ENCODE data around the gene TMEM239.
A peak's percentile ranks its signal among the peaks of the same experiment; 100 is the strongest.

The TMEM239 gene

DNA sequence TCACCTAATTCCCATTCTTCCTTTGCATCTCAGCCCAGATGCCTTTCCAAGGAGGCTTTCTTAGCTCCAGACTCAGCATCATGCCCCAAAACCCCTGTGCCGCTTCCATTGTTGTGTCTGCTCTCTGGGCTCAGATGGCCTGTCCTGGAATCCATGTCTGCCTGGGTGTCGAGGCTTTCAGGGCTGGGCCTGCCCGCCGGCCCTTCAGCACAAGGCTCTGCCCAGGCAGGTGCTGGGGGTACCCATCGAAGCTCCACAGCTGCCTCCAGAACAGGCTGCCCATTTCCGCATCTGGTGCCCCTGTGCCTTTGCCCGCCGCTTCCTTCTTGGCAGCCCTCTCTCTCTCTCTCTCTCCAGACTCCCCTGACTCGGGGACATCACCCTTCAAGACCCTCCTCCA lies 16.9 kb upstream of the TMEM239 start:
- Histone ChIP-seq H3K9ac (ENCODE audit: low read depth in 1 of 2, low read length in 2 of 2) (no peak overlapping the region), H3K4me1 (ENCODE audit: control insufficient read depth in 1 of 2, insufficient read depth in 2 of 2, low read length in 2 of 2) (peaks cover 0 to 13% of the 10 kb centered on the region in 2 donors), H3K4me3 (ENCODE audit: low read depth in 1 of 2, low read length in 2 of 2) (no peak overlapping the region), H3K9me3 (ENCODE audit: control insufficient read depth in 1 of 2, low read length in 2 of 2) (no peaks in the 10 kb centered on the region), H3K36me3 (ENCODE audit: control insufficient read depth in 1 of 2, insufficient read depth in 2 of 2, low read length in 2 of 2) (no peaks in the 10 kb centered on the region), H3K27ac (ENCODE audit: low read depth, low read length) (no peak overlapping the region), H3K27me3 (ENCODE audit: control insufficient read depth in 1 of 2, insufficient read depth in 2 of 2, low read length in 2 of 2) (peaks cover 49 to 51% of the 10 kb centered on the region in 2 donors)

DNA sequence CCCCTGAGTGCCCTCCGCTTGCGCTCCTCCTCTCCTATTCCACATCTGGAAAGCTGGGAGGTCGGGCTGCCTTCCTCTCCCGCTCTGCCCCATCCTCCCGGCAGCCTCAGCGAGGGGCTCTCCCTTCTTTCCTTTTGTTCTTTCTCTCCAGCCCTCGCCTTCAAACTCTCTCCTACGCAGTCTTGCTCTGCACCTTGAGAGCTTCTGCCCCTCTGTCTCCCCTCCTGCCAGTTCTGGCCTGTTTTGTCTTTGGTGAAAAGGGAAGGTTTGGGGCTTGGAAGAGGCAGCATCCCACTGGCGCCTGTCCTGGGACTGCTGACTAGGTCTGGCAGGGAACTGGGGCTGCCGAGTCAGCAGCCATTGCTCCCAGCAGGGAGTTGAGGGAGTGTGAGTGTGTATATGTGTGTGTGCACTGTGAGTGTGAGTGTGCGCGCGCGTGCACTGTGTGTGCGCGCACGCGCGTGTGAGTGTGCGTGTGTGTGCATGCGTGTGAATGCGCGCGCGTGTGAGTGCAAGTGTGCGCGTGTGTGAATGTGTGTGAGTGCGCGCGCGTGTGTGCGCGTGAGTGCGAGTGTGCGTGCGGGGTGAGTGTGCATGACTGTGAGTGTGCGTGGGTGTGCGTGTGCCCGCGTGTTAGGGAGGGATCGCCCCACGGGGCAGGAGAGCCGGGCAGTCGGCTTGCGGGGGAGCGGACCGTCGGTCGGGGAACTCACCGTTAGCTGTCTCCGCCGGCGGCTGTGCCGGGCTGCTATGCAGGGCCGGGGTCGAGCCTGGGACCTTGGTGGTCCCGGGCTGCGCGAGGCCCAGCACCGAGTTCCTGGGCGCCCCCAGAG lies 16.3 kb upstream of the TMEM239 start:
- no peak overlapping the region for H3K27ac ChIP-seq (ENCODE audit: low read depth, low read length)
- no peak overlapping the region for H3K9ac ChIP-seq (ENCODE audit: low read depth in 1 of 2, low read length in 2 of 2)
- H3K36me3 ChIP-seq (ENCODE audit: control insufficient read depth in 1 of 2, insufficient read depth in 2 of 2, low read length in 2 of 2): no peaks in the 10 kb centered on the region
- H3K4me3 ChIP-seq (ENCODE audit: low read depth in 1 of 2, low read length in 2 of 2): peak overlapping the region; percentile 20 to 57
- peaks cover 0 to 13% of the 10 kb centered on the region in 2 donors for H3K4me1 ChIP-seq (ENCODE audit: control insufficient read depth in 1 of 2, insufficient read depth in 2 of 2, low read length in 2 of 2)
- H3K27me3 ChIP-seq (ENCODE audit: control insufficient read depth in 1 of 2, insufficient read depth in 2 of 2, low read length in 2 of 2): peaks cover 45 to 55% of the 10 kb centered on the region in 2 donors
- H3K9me3 ChIP-seq (ENCODE audit: control insufficient read depth in 1 of 2, low read length in 2 of 2): no peaks in the 10 kb centered on the region

DNA sequence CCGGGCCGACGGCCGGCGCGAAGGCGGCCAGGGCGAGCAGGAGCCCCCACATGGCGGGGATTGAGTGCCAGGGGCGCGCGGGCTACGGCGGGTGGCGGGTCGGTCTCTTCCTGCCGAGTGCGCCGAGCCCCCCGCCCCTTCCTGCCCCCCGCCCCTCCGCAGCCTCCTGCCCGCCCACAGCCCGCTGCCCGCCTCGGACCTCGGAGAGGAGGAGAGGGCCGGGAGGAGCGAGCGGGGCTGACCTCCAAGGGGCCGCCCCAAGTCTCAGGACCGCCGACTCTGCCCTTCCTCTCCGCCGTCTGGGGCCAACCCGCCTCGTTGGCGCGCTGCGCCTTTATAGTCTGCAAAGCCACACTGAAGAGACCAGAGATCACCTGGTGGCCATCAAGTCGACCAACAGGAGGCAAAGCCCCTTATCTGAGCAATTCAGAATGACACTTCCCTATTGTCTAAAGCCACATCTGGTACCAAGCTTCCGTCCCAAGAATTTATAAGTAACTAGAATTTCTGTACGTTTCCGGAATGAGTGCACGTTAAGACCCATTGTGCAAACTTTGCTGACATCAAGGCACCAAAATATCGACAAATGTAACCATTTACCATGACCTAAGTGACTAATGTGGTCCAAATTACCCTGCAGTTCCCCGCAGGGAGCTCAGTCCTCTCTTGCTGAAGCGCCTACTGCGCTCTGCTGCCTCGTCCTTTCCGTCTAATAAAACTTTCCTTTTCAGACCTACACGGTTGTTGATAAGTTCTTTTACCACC lies 15.5 kb upstream of the TMEM239 start, which contains the start of gene CPXM1:
Gene CPXM1 (minus strand): TSS at position 107 of the 765 bp plus-strand sequence. CDS start 55 bp downstream, at position 52.
- H3K36me3 ChIP-seq (ENCODE audit: control insufficient read depth in 1 of 2, insufficient read depth in 2 of 2, low read length in 2 of 2): no peaks in the 10 kb centered on the region
- peaks cover 0 to 13% of the 10 kb centered on the region in 2 donors for H3K4me1 ChIP-seq (ENCODE audit: control insufficient read depth in 1 of 2, insufficient read depth in 2 of 2, low read length in 2 of 2)
- no peak within 1 kb of the TSS for H3K27ac ChIP-seq (ENCODE audit: low read depth, low read length)
- H3K27me3 ChIP-seq (ENCODE audit: control insufficient read depth in 1 of 2, insufficient read depth in 2 of 2, low read length in 2 of 2): peaks cover 44 to 63% of the 10 kb centered on the region in 2 donors
- peak within 1 kb of the TSS; percentile 31 to 57 for H3K4me3 ChIP-seq (ENCODE audit: low read depth in 1 of 2, low read length in 2 of 2)
- H3K9me3 ChIP-seq (ENCODE audit: control insufficient read depth in 1 of 2, low read length in 2 of 2): no peaks in the 10 kb centered on the region
- H3K9ac ChIP-seq (ENCODE audit: low read depth in 1 of 2, low read length in 2 of 2): no peak within 1 kb of the TSS

DNA sequence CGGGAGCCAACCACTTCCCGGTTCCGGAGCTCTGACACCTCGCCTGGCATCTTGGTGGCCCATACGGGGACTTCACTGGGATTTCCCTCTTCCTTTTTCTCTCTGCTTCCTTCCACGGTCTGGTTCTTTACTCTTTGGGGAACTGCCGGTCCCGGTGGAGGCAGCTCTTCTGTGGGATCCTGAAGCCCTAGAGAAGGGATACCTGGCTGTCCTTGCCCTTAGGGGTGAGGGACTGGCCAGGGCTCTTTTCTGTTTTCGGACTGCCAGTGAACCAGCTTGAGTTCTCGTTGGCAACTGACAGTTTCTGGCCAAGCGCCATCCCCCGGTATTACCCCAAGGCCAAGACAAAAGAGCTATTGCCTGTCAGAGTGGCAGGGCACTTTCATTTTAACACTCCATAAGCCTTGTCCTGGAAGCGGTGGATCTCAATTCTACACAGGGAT lies 14.9 kb upstream of the TMEM239 start:
- Histone ChIP-seq H3K9me3 (ENCODE audit: control insufficient read depth in 1 of 2, low read length in 2 of 2) (no peaks in the 10 kb centered on the region), H3K4me1 (ENCODE audit: control insufficient read depth in 1 of 2, insufficient read depth in 2 of 2, low read length in 2 of 2) (peaks cover 0 to 17% of the 10 kb centered on the region in 2 donors), H3K27me3 (ENCODE audit: control insufficient read depth in 1 of 2, insufficient read depth in 2 of 2, low read length in 2 of 2) (peaks cover 48 to 67% of the 10 kb centered on the region in 2 donors), H3K36me3 (ENCODE audit: control insufficient read depth in 1 of 2, insufficient read depth in 2 of 2, low read length in 2 of 2) (no peaks in the 10 kb centered on the region), H3K27ac (ENCODE audit: low read depth, low read length) (no peak overlapping the region), H3K9ac (ENCODE audit: low read depth in 1 of 2, low read length in 2 of 2) (no peak overlapping the region), H3K4me3 (ENCODE audit: low read depth in 1 of 2, low read length in 2 of 2) (peak overlapping the region in 1 of 2 donors; percentile 31)

DNA sequence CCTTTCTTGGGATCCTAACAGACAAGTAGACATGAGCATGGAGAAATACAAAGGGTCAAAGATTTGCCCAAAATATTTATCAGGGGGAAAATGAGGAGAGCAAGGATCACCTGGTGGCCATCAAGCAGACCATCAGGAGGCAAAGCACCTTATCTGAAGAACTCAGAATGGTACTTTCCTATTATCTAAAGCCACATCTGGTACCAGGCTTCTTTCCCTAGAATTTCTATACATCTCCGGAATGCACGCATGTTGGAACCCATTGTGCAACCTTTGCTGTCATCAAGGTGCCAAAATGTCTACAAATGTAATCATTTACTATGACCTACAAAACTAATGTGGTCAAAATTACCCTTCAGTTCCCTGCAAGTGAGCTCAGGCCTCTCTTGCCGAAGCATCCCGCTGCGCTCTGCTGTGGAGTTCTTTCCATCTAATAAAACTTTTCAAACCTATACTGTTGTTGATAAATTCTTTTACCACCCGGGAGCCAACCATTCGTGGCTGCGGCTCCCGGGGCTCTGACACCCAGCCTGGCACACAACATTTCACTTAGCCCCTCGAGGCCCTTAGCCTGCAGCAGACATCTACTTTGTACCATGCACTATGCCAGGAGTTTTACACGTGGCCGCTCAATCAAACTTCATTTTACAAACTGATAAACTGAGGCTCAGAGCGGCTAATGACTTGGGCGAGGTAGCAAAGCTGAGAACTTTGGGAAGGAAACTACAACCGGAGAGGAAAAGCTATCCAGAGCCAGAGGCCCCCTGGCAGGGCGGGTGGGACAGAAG lies 11.9 kb upstream of the TMEM239 start:
- H3K36me3 ChIP-seq (ENCODE audit: control insufficient read depth in 1 of 2, insufficient read depth in 2 of 2, low read length in 2 of 2): no peaks in the 10 kb centered on the region
- H3K9ac ChIP-seq (ENCODE audit: low read depth in 1 of 2, low read length in 2 of 2): no peak overlapping the region
- peaks cover 44 to 59% of the 10 kb centered on the region in 2 donors for H3K27me3 ChIP-seq (ENCODE audit: control insufficient read depth in 1 of 2, insufficient read depth in 2 of 2, low read length in 2 of 2)
- peaks cover 0 to 17% of the 10 kb centered on the region in 2 donors for H3K4me1 ChIP-seq (ENCODE audit: control insufficient read depth in 1 of 2, insufficient read depth in 2 of 2, low read length in 2 of 2)
- H3K27ac ChIP-seq (ENCODE audit: low read depth, low read length): no peak overlapping the region
- no peaks in the 10 kb centered on the region for H3K9me3 ChIP-seq (ENCODE audit: control insufficient read depth in 1 of 2, low read length in 2 of 2)
- no peak overlapping the region for H3K4me3 ChIP-seq (ENCODE audit: low read depth in 1 of 2, low read length in 2 of 2)

DNA sequence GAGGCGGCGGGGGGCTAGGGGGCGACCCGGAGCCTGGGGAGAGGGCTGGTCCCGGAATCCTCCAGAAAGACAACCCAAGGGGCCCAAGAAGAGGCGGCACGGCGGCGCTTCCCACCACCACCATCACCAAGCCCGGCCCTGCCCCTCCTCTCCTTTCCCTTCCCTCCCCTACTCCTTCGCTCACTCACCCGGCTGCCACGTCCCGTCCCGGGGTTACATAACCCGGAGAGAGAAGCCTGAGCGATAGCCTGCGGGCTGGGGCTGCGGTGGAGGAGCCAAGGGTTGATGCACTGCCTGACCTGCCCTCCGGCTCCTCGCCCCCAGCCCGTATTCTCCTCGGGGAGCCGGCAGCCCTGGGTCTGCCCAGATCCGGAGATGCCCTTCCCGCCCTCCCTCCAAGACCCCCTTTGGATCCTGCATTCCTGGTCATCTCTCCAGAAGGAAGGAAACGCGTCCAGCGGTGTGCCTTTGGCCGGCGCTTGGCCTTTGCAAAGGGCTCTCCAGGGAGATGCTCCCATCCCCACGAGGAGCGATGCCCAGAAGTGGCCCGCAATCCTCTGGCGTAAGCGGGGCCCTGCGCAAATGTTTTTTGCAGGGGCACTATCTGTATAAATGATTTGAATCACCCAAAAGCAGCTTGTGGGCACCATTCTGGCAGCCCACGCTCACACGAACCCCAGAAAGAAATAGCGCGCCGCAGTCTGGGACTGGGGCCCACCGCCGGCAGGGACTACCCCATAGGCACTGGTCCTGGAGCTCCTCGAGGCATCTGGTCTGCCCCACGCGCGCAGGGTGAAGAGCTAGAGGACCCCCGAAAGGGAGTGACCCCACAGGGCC lies 11.1 kb upstream of the TMEM239 start:
- Histone ChIP-seq H3K27me3 (ENCODE audit: control insufficient read depth in 1 of 2, insufficient read depth in 2 of 2, low read length in 2 of 2) (peaks cover 37 to 51% of the 10 kb centered on the region in 2 donors), H3K27ac (ENCODE audit: low read depth, low read length) (no peak overlapping the region), H3K9me3 (ENCODE audit: control insufficient read depth in 1 of 2, low read length in 2 of 2) (no peaks in the 10 kb centered on the region), H3K4me3 (ENCODE audit: low read depth in 1 of 2, low read length in 2 of 2) (no peak overlapping the region), H3K4me1 (ENCODE audit: control insufficient read depth in 1 of 2, insufficient read depth in 2 of 2, low read length in 2 of 2) (peaks cover 0 to 10% of the 10 kb centered on the region in 2 donors), H3K9ac (ENCODE audit: low read depth in 1 of 2, low read length in 2 of 2) (no peak overlapping the region), H3K36me3 (ENCODE audit: control insufficient read depth in 1 of 2, insufficient read depth in 2 of 2, low read length in 2 of 2) (no peaks in the 10 kb centered on the region)

DNA sequence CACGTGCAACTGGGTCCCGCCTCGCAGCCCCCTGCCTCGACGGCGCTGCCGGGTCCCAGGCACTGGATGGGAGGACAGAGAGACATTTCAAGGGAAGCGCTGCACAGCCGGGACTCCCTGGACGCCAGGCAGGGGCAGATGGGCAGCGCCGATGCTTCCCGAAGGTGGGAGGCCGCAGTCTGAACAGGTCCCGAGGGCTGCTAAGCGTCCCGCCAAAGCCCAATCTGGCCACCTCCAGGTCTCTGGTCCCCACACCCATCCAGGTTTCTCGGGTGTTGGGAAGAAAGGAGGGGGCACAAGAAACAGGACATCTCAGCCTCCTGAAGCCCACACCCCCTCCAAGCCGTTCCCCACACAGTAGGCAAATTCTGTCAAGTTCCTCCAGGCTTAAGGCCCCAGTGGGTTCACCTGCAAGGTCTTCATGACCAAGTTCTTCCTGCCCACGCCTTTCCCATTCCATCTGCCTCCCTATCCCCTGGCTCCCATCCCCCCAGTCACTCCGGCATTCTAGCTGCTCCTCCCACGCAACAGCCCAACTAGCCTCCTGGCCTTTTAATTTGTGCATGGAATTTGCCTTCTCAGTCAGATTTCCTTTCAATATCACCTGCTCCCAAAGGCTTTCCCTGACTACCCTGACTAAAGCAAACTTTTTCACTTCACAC lies 10.3 kb upstream of the TMEM239 start:
- Histone ChIP-seq H3K9me3 (ENCODE audit: control insufficient read depth in 1 of 2, low read length in 2 of 2) (no peaks in the 10 kb centered on the region), H3K36me3 (ENCODE audit: control insufficient read depth in 1 of 2, insufficient read depth in 2 of 2, low read length in 2 of 2) (no peaks in the 10 kb centered on the region), H3K27me3 (ENCODE audit: control insufficient read depth in 1 of 2, insufficient read depth in 2 of 2, low read length in 2 of 2) (peaks cover 32 to 45% of the 10 kb centered on the region in 2 donors), H3K9ac (ENCODE audit: low read depth in 1 of 2, low read length in 2 of 2) (no peak overlapping the region), H3K27ac (ENCODE audit: low read depth, low read length) (no peak overlapping the region), H3K4me1 (ENCODE audit: control insufficient read depth in 1 of 2, insufficient read depth in 2 of 2, low read length in 2 of 2) (peaks cover 0 to 7% of the 10 kb centered on the region in 2 donors), H3K4me3 (ENCODE audit: low read depth in 1 of 2, low read length in 2 of 2) (no peak overlapping the region)

DNA sequence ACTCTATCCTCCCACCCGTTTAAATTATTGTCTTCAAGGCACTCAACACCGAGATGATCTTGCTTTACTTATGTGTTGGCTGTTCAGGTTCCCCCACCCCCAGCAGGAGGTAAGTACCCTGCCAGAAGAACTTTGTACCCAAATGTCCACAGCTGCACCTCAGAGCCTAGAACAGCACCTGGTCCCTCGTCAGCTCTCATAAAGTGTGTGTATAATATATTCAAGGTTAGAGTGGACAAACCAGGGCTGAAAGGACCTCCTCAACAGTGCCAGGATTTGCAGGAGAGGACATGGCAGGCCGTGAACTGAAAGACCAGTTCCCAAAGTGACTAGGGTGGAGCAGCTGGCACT lies 9.8 kb upstream of the TMEM239 start:
- Histone ChIP-seq H3K9ac (ENCODE audit: low read depth in 1 of 2, low read length in 2 of 2) (no peak overlapping the region), H3K9me3 (ENCODE audit: control insufficient read depth in 1 of 2, low read length in 2 of 2) (no peaks in the 10 kb centered on the region), H3K36me3 (ENCODE audit: control insufficient read depth in 1 of 2, insufficient read depth in 2 of 2, low read length in 2 of 2) (no peaks in the 10 kb centered on the region), H3K27ac (ENCODE audit: low read depth, low read length) (no peak overlapping the region), H3K4me1 (ENCODE audit: control insufficient read depth in 1 of 2, insufficient read depth in 2 of 2, low read length in 2 of 2) (peaks cover 0 to 4% of the 10 kb centered on the region in 2 donors), H3K27me3 (ENCODE audit: control insufficient read depth in 1 of 2, insufficient read depth in 2 of 2, low read length in 2 of 2) (peaks cover 27 to 40% of the 10 kb centered on the region in 2 donors), H3K4me3 (ENCODE audit: low read depth in 1 of 2, low read length in 2 of 2) (no peak overlapping the region)

DNA sequence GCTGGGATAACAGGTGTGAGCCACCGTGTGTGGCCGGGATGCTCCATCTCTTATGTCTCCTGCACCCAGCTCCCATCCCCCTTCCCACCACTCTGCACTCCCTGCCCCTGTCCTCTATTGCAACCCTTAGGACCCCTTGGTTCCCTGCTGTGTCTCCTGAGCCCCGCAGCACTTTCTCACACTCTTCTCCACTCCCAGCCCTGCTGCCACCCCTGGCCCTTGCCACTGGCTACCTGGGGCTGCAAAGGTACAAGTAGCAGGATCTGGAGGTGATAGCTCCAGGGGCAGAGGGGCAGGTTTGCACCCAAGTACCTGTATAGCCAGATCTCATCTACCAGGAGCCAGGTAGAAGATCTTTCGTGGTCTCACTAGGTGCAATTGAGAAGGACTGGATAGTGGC lies 9.1 kb upstream of the TMEM239 start:
- Histone ChIP-seq H3K4me3 (ENCODE audit: low read depth in 1 of 2, low read length in 2 of 2) (no peak overlapping the region), H3K9ac (ENCODE audit: low read depth in 1 of 2, low read length in 2 of 2) (no peak overlapping the region), H3K9me3 (ENCODE audit: control insufficient read depth in 1 of 2, low read length in 2 of 2) (peaks cover 3 to 4% of the 10 kb centered on the region in 2 donors), H3K27ac (ENCODE audit: low read depth, low read length) (no peak overlapping the region), H3K4me1 (ENCODE audit: control insufficient read depth in 1 of 2, insufficient read depth in 2 of 2, low read length in 2 of 2) (peaks cover 0 to 4% of the 10 kb centered on the region in 2 donors), H3K36me3 (ENCODE audit: control insufficient read depth in 1 of 2, insufficient read depth in 2 of 2, low read length in 2 of 2) (no peaks in the 10 kb centered on the region), H3K27me3 (ENCODE audit: control insufficient read depth in 1 of 2, insufficient read depth in 2 of 2, low read length in 2 of 2) (peaks cover 22 to 35% of the 10 kb centered on the region in 2 donors)
